ENCODE data around the gene STAB2.
"Not testable (repeated sequence)": the region's sequence is repeated elsewhere in the genome, so short reads cannot be mapped to it uniquely, and the experiment has no call there.

The STAB2 gene

DNA sequence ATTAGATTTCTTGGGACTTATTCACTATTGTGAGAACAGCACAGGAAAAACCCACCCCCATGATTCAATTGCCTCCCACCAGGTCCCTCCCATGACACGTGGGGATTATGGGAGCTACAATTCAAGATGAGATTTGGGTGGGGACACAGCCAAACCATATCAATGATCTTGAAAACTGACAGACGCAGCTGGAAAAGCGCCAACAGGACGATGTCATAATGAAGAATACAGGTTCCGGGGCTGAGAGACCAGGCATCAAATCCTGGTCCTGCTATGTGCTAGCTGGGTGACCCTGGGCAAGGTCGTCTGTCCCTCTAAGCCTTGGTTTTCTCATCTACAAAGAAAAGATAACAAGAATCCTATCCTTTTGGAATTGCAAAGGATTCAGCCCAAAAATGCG lies 222.6 kb downstream of the STAB2 start:
- not testable (repeated sequence) for DNase-seq

DNA sequence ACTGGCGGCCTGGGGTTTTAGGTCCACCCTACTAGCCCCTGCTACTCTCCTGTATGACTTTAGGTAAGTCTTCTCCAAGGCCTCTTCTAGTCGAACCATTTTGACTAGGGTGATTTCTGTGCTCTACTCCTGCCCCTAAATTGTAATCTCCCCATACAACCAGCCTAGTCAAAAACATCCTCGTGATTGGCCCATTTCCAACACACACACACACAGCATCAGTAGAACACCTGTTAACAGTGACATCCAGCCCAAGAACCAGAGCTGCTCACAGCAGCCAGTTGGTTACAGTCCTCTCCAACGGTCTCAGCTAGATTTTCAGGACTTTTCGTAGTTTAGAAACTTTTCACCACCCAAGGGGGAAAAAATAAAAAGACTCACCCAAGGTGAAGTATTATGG lies 223.0 kb downstream of the STAB2 start:
- no peak for DNase-seq

DNA sequence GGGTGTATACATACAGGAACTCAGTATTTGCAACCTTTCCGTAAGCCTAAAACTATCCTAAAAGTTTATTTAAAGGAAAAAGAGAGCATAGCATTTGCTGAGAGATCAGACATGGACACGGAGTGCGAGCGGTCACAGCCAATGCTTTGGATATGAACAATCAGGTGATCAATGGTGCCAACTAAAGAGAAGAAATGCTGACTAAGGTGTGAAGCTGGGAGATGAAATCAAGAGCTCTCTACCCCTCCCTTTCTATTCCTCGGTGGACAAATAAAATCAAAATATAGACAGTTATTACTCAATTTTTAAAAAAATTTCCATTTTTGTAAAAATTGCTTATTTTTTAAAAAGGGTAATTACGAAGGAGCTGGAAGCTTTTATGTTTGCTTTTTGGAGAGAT lies 224.7 kb downstream of the STAB2 start:
- no peak for DNase-seq

DNA sequence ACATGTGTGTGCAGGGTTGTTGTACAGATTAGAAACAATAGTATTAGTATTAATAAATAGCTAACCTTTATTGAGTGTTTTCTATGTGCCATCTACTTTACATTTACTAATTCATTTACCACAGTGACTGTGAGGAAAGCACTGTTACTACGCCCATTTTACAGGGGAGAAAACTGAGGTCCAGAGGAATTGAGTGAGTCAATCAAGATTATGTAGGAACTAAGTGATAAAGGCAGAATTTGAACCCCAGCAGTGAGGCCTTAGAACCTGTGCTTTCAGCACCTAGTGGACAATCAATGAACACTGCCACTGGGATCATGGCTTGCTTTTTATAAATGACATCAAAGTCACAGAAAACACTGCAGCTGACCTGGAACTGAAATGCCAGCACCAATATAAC lies 225.7 kb downstream of the STAB2 start:
- DNase-seq: no peak

DNA sequence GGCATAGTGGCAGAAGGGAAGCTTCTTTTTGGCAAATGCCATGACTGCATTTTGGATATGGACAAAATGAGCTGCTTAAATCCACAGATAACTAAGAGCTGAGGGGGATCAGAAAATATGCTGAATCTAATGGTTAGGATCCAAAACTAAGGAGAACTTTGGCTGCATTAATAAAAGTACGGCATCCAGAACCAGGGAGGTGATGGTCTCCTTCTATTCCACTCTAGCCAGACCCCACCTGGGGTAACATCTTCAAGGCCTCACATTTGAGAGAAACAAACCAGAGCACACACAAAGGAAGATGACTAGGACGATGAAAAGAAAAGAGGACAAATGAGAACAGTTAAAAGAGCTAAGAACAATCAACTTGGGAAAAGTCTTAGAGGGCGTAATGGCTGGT lies 226.4 kb downstream of the STAB2 start:
- no peak for DNase-seq

DNA sequence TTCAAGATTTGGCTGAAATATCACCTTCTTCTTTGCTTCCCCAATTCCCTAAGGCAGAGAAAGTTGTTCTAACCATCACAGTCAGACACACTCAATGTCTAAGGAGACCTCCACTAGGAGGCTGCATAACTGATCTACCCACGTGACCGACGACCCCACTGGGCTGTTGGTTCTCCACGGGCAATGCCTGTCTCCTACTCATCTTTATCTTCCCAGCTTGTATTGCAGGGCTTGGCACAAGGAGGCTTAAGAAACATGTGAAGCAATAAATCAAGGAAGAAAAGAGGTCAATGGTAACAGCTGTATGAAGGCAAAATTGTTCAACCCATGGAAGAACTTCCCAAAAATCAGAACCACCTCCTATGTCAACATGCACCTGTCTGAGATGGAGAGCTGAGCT lies 226.9 kb downstream of the STAB2 start:
- DNase-seq: peak; percentile 56

DNA sequence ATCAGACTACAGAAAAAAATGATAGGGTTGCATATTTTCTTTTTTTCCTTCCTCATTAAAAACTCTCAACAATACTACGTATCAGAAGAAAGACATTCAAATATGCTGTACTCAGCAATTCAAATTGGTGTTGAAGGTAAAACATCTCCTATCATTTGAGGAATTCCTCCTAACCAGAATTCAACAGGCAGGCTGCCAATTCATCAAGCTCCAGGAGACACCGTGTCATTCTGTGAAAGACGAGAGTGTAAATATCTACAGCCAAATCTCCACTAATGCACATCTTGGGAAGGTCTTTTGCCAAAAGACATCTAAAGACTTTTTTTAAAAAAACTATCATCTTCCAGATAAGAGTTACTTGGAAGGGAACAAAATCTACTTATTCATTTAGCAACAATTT lies 227.4 kb downstream of the STAB2 start:
- DNase-seq: peak; percentile 66
